ENCODE measurements around the gene CLTCL1.

Gene CLTCL1

GRCh38 chr22:19130959-19131684, 160.4 kb downstream of the CLTCL1 start, which contains the start of gene TSSK2:
Gene TSSK2, plus strand, starts transcription at chr22:19131308. Its CDS starts 92 bp downstream, at chr22:19131400.
- intact Hi-C loops (cut with DNase I) = no loop called here
- peak in 8 of 42 donors; percentile 26 to 71 (median 39) for DNase-seq

- intact Hi-C loops (cut with DNase I) = no loop called here
- no peak for DNase-seq
Observed at GRCh38 chr22:19129871-19130270, 161.6 kb downstream of the CLTCL1 start.
